ENCODE results near the gene SLC29A1.

The SLC29A1 gene

GRCh38 chr6:44260451-44261297 lies 37.3 kb downstream of the SLC29A1 start:
- peaks cover 30 to 36% of the 10 kb centered on the region in 2 experiments for H3K36me3 ChIP-seq (ENCODE audit: control insufficient read depth in 1 of 2, insufficient read depth in 2 of 2, low read depth in 1 of 2, low read length in 2 of 2)
- WGBS, result 93% methylated on average over 6 of the region's 6 CpGs

GRCh38 chr6:44261581-44261980 lies 38.2 kb downstream of the SLC29A1 start:
- Histone ChIP-seq H4K91ac (ENCODE audit: low read length) (no peak overlapping the region), H2AK5ac (ENCODE audit: low read length, severe bottlenecking) (no peak overlapping the region), H2BK5ac (ENCODE audit: low read depth, low read length, poor library complexity, severe bottlenecking) (no peak overlapping the region), H2BK120ac (ENCODE audit: low read depth, low read length) (no peak overlapping the region), H3K27ac (ENCODE audit: low read length, poor library complexity, severe bottlenecking) (no peak overlapping the region), H3K4me2 (ENCODE audit: low read length, poor library complexity, severe bottlenecking) (no peak overlapping the region), H2BK15ac (ENCODE audit: low read depth, poor library complexity, severe bottlenecking) (no peak overlapping the region), H3K27me3 (ENCODE audit: control insufficient read depth in 1 of 2, insufficient read depth in 1 of 2, low read length in 2 of 2) (peaks cover 0 to 1% of the 10 kb centered on the region in 2 experiments), H2AFZ (ENCODE audit: low read depth, low read length) (no peak overlapping the region), H3K4ac (ENCODE audit: low read depth in 1 of 2, low read length in 2 of 2) (no peak overlapping the region), H3K36me3 (ENCODE audit: control insufficient read depth in 1 of 2, insufficient read depth in 2 of 2, low read depth in 1 of 2, low read length in 2 of 2) (peaks cover 27 to 36% of the 10 kb centered on the region in 2 experiments), H2BK12ac (ENCODE audit: low read length in 2 of 2) (no peak overlapping the region), H3K18ac (ENCODE audit: low read depth in 1 of 2, low read length in 2 of 2) (no peak overlapping the region), H3K9me3 (ENCODE audit: control insufficient read depth, low read length) (no peaks in the 10 kb centered on the region), H3K79me1 (replicated peaks; ENCODE audit: low read length, poor library complexity, severe bottlenecking) (peaks cover 27% of the 10 kb centered on the region), H3K14ac (ENCODE audit: low read length in 2 of 2) (no peak overlapping the region), H3K9ac (ENCODE audit: low read length) (no peak overlapping the region), H3K4me1 (ENCODE audit: control insufficient read depth, insufficient read depth, low read depth, low read length) (peaks cover 37% of the 10 kb centered on the region), H3K23ac (ENCODE audit: low read length in 2 of 2) (no peak overlapping the region), H3K4me3 (ENCODE audit: insufficient read depth in 1 of 2, low read depth in 1 of 2, low read length in 2 of 2) (no peak overlapping the region), H4K8ac (ENCODE audit: low read length) (no peak overlapping the region)
- WGBS, result 98% methylated on average over 8 of the region's 8 CpGs
- no peak for DNase-seq

More at GRCh38 chr6:44260451-44261297, 37.3 kb downstream of the SLC29A1 start:
- DNase-seq, result no peak
- no peak overlapping the region for H3K27ac ChIP-seq (ENCODE audit: low read length, poor library complexity, severe bottlenecking)
- no peaks in the 10 kb centered on the region for H3K27me3 ChIP-seq (ENCODE audit: control insufficient read depth in 1 of 2, insufficient read depth in 1 of 2, low read length in 2 of 2)
- no peak overlapping the region for H2AK5ac ChIP-seq (ENCODE audit: low read length, severe bottlenecking)
- H2BK5ac ChIP-seq (ENCODE audit: low read depth, low read length, poor library complexity, severe bottlenecking), result no peak overlapping the region
- no peaks in the 10 kb centered on the region for H3K9me3 ChIP-seq (ENCODE audit: control insufficient read depth, low read length)
- no peak overlapping the region for H3K4me3 ChIP-seq (ENCODE audit: insufficient read depth in 1 of 2, low read depth in 1 of 2, low read length in 2 of 2)
- no peak overlapping the region for H3K4me2 ChIP-seq (ENCODE audit: low read length, poor library complexity, severe bottlenecking)
- no peak overlapping the region for H2BK120ac ChIP-seq (ENCODE audit: low read depth, low read length)
- no peak overlapping the region for H2BK12ac ChIP-seq (ENCODE audit: low read length in 2 of 2)
- no peak overlapping the region for H3K4ac ChIP-seq (ENCODE audit: low read depth in 1 of 2, low read length in 2 of 2)
- H4K91ac ChIP-seq (ENCODE audit: low read length), result no peak overlapping the region
- H4K8ac ChIP-seq (ENCODE audit: low read length), result no peak overlapping the region
- H3K79me1 ChIP-seq (replicated peaks; ENCODE audit: low read length, poor library complexity, severe bottlenecking), result peaks cover 27% of the 10 kb centered on the region
- no peak overlapping the region for H3K23ac ChIP-seq (ENCODE audit: low read length in 2 of 2)
- no peak overlapping the region for H3K14ac ChIP-seq (ENCODE audit: low read length in 2 of 2)
- no peak overlapping the region for H2AFZ ChIP-seq (ENCODE audit: low read depth, low read length)
- no peak overlapping the region for H3K9ac ChIP-seq (ENCODE audit: low read length)
- H3K18ac ChIP-seq (ENCODE audit: low read depth in 1 of 2, low read length in 2 of 2), result no peak overlapping the region
- no peak overlapping the region for H2BK15ac ChIP-seq (ENCODE audit: low read depth, poor library complexity, severe bottlenecking)
- H3K4me1 ChIP-seq (ENCODE audit: control insufficient read depth, insufficient read depth, low read depth, low read length), result peaks cover 38% of the 10 kb centered on the region

- Histone ChIP-seq H3K14ac (ENCODE audit: low read length in 2 of 2) (no peak overlapping the region), H3K36me3 (ENCODE audit: control insufficient read depth in 1 of 2, insufficient read depth in 2 of 2, low read depth in 1 of 2, low read length in 2 of 2) (peaks cover 27 to 36% of the 10 kb centered on the region in 2 experiments)
Measured at GRCh38 chr6:44262467-44263353, 39.3 kb downstream of the SLC29A1 start.

More at GRCh38 chr6:44262467-44263353, 39.3 kb downstream of the SLC29A1 start:
- Histone ChIP-seq H3K9me3 (ENCODE audit: control insufficient read depth, low read length) (no peaks in the 10 kb centered on the region), H4K91ac (ENCODE audit: low read length) (no peak overlapping the region), H2BK5ac (ENCODE audit: low read depth, low read length, poor library complexity, severe bottlenecking) (no peak overlapping the region), H3K4me1 (ENCODE audit: control insufficient read depth, insufficient read depth, low read depth, low read length) (peaks cover 35% of the 10 kb centered on the region), H3K27ac (ENCODE audit: low read length, poor library complexity, severe bottlenecking) (peak overlapping the region; percentile 25), H2AFZ (ENCODE audit: low read depth, low read length) (no peak overlapping the region), H3K9ac (ENCODE audit: low read length) (peak overlapping the region; percentile 63), H3K27me3 (ENCODE audit: control insufficient read depth in 1 of 2, insufficient read depth in 1 of 2, low read length in 2 of 2) (peaks cover 0 to 8% of the 10 kb centered on the region in 2 experiments), H2BK15ac (ENCODE audit: low read depth, poor library complexity, severe bottlenecking) (no peak overlapping the region), H3K4me2 (ENCODE audit: low read length, poor library complexity, severe bottlenecking) (peak overlapping the region; percentile 95), H2AK5ac (ENCODE audit: low read length, severe bottlenecking) (peak overlapping the region; percentile 40), H3K4ac (ENCODE audit: low read depth in 1 of 2, low read length in 2 of 2) (no peak overlapping the region), H4K8ac (ENCODE audit: low read length) (peak overlapping the region; percentile 16), H2BK12ac (ENCODE audit: low read length in 2 of 2) (no peak overlapping the region), H3K4me3 (ENCODE audit: insufficient read depth in 1 of 2, low read depth in 1 of 2, low read length in 2 of 2) (peak overlapping the region in 1 of 2 experiments; percentile 92), H3K18ac (ENCODE audit: low read depth in 1 of 2, low read length in 2 of 2) (peak overlapping the region in 1 of 2 experiments; percentile 28), H2BK120ac (ENCODE audit: low read depth, low read length) (no peak overlapping the region), H3K79me1 (replicated peaks; ENCODE audit: low read length, poor library complexity, severe bottlenecking) (peaks cover 27% of the 10 kb centered on the region), H3K23ac (ENCODE audit: low read length in 2 of 2) (no peak overlapping the region)
- 85% methylated on average over 7 of the region's 7 CpGs for WGBS
- no peak for DNase-seq
